CD4-positive, alpha-beta T cell treated with Interferon gamma for 1 hour (primary cell): ENCODE data around the gene HRH3.
A peak's percentile ranks its signal among the peaks of the same experiment; 100 is the strongest.

Experiments
- DNase-seq: peaks from one replicate; pipeline ENCODE4 v3.0.0-alpha.2; 2020

HRH3 gene

DNA sequence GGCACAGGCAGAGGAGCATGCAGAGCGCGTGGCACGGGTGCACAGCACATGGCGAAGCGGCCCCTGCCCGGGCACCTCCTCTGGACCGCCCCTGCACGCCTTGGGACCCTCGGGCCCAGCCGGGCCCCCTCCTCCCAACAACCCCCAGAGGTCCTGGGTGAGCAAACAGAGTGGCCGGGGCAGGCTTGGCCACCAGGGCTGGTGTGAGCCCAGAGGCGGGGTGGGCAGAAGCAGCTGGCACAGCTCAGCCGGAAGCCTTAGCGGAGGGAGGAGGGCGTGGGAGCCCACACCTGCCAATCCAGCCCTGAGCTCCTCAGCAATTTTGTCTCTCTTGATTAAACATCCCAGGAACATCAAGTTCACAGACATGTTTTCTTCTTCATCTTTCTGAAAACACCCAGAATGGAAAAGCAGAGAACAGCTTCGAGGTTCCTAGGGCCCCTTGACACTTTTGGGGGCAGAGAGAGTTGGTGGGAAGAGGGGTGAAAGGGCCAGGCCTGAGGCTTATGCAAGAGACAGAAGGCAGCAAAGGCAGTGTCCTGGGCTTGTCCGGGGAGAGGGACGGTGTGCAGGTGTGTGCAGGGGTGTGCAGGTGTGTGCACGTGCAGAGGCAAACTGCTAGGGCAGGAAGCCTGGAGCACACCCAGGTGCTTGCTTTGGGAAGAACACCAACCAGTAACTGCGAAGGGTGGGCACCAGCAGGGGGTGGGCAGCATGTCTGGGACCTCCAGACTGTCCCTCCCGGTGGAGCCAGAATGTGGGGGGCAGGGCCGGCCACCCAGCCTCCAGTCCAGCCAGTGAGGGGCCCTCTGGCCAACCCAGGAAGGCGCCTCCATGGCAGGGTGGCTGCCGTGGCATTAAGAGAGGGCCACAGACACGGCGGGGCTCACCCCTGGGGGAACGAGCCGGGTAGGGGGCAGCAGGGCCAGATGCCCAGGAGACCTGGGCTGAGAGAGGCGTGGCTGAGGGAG, 4.8 kb downstream of the HRH3 start:
- DNase-seq: no peak

- no peak for DNase-seq
Observed at GRCh38 chr20:62214067-62214466, 6.0 kb downstream of the HRH3 start.

- no peak for DNase-seq
Observed at GRCh38 chr20:62212299-62212698, 7.8 kb downstream of the HRH3 start.

- DNase-seq: no peak
Observed at GRCh38 chr20:62211769-62212288, 8.2 kb downstream of the HRH3 start.

DNA sequence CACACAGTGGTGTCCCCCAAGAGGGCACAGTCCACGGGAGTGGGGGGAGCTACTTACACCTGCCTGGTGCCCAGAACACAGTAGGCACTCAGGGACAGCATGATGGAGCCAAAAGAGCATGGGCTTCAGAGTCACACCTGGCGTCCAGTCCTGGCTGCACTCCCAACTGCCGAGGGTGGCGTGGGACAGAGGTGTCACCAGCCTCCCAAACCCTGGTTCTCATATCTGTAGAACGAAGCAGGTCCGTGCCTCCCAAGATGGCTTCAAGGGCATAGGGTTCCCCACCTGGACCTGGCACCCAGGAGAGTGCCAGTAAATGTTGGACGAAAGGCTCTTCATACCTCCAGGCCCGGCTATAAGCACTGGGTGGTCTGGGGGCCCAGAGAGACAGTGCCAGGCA, 8.9 kb downstream of the HRH3 start:
- no peak for DNase-seq

DNA sequence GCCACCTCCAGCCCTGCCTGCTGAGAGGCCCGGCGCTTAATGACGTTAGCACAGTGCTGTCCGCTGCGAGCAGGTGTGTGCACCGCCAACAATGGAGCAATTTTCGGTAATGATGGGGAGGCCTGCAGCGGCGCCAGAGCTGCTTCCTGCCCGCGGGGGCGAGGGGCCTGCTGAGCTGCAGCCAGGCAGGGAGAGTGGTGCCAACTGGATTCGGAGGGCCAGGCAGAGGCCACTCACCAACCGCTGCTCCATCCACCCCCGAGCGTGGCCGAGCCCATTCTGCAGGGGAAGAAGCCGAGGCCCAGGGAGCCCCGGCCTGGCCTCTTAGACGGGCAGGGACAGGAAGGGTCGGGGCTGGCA, 9.6 kb downstream of the HRH3 start:
- no peak for DNase-seq

DNA sequence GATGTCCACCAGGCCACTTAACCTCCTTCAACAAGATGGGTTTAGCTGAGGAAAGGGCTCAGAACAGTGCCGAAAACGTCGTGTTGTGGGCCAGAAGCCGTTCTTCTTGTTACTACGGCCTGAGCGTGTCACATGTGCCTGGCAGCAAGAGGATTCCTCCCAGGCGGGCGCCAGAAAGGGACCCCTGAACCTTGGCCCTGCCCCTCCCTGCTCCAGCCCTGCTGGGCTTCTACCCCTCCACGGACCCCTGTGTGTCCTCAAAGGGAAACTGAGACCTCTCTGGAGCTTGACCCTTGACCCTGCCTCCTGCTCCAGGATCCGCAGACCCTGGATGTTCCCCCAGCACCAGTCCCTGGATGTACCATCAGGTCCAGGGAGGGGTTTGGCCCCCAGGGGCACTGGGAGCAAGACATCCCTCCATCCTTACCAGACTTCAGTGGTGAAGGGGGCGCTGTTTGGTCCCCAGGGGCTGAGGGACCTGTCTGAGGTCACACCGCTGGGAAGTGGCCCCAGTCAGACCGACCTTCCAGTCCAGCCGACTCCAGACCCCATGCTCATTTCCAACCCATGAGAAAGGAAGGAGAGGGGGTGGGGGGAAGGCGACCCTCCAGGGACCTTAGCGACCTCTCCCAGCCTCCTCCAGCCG, 10.1 kb downstream of the HRH3 start:
- DNase-seq: no peak

DNA sequence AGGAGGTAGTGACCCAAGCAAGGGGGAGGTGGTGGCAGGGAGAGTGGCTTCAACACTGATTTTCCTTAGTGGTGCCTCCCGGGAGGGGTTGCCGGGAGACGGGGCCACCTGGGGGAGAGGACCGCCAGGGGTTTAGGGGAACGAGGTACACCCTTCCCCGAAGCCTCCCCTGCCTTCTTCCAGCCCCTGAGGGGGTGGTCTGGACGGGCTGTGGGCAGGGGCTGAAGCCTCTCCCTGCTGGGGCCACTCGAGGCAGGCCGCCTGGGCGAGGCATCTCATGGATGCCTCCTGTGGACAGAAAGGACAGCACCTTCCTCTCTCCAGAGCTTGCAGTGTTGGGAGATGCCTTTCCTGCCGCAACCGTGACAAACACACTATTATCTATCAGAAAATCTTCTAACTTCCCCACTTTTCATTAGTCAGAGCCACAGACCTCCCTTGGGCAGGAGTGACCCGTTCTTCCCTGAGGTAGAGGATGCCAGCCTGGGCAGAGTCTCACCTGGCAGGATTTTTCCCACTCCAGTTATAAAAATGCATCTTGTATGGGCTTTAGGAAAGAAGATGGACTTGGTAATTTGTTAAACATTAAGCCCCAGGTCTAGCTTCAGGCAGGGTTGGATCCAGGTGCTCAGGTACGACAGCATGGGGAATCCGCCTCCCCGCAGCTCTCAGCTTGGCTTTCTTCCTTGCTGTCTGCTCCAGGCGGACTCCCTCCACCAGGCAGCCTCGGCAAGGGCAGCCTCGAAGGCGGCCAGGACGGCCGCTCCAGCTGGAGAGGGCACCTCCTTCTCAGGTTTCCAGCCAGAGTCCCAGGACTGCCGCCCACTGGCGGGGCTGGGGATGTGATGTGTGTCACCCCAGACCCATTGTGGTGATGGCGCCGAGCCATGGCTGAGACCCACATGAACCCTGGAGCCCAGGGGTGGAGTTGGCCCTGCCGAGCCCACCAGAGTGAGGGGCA, 11.0 kb downstream of the HRH3 start:
- no peak for DNase-seq

- no peak for DNase-seq
Observed at GRCh38 chr20:62208061-62208794, 11.8 kb downstream of the HRH3 start.

DNA sequence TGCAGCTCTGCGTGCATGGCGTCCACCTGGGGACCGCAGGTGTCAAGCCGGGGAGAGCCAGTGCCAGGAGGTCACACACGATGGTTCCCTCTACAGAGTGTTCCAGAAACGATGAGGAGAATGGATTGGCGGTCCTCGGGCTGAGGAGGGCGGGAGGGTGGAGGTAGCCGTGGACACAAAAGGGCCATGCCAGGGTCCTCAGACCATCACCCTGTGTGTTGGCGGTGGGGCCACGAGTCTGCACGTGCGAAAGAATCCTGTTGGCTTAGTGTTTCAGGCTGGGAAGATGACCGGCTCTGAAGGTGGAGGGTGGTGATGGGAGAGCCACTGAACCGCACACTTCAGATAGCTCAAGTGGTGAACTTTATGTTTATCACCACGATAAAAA, 13.7 kb downstream of the HRH3 start:
- no peak for DNase-seq

- DNase-seq: no peak
Observed at GRCh38 chr20:62205618-62206387, 14.3 kb downstream of the HRH3 start.

DNA sequence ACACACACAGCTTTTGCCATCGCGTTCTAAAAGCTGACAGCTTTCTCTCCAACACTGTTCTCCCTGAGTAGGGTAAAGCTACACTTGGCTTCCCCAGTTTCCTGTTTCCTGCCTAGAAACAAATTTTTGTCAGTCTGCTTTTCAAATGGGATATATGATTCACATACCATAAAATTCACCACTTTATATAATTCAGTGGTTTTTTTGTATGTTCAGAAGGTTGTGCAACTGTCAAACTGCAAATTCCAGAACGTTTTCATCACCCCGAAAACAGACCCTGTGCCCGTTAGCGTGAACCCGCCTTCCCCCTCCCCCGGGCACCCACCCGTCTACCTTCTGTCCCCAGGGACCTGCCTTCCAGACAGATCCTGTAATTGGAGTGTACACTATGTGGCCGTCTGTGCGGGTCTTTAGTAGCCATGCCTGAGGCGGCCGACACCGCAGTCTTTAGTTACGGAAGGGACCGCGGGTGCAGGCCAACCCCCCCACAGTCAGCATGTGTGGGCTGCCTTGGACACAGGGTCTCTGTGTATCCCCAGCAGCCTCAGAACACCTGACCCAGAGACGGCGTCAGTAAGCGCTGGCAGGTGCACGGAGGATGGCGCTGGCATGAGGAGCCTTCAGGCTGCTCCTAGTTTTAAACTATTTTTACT, 16.6 kb downstream of the HRH3 start:
- no peak for DNase-seq

DNA sequence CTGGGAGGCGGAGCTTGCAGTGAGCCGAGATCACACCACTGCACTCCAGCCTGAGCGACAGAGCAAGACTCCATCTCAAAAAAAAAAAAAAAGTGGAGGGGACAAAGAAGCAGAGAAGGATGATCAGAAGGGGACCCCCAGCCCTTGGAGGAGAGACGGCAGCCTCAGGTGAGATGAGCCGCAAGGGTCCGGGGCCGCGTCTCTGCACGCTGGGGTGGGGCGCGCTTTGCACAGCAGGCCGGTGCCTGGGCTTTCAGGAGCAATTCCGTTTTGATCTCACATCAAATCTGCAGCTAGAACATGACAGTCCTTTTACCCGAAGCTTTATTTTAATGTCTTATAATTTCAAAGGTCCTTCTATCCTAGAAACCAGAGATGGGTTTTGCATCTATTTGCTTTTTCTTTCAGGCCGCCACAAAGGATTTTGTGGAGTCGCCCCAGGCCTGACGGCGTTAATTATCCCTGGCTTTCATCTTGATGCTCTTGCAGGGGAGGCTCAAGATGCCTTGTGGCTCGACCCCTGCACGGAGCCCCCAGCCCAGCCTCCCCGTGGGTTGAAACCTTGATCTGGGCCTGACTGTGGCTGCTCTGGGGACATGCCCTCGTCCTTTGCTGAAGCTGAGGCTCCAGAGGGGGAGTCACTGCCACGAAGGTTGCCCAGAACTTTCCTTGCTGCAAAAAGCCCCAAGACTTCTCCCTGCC, 17.3 kb downstream of the HRH3 start:
- no peak for DNase-seq

DNA sequence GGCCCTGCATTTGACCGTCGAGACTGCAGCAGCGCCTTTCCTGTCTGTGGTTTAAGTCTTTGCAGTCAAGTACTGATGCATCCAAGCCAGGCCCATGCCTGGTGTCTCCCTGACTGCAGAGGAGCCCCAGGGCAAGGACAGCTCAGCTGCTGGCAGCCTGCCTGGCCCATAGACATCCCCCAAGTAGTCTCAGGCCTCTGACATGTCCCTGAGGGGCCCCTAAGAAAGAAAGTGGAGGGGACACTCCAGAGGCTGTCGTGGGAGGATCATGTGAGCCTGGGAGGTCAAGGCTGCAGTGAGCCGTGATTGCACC, 18.0 kb downstream of the HRH3 start:
- DNase-seq: no peak

GRCh38 chr20:62201173-62202082, 18.6 kb downstream of the HRH3 start:
- peak; percentile 12 for DNase-seq

DNA sequence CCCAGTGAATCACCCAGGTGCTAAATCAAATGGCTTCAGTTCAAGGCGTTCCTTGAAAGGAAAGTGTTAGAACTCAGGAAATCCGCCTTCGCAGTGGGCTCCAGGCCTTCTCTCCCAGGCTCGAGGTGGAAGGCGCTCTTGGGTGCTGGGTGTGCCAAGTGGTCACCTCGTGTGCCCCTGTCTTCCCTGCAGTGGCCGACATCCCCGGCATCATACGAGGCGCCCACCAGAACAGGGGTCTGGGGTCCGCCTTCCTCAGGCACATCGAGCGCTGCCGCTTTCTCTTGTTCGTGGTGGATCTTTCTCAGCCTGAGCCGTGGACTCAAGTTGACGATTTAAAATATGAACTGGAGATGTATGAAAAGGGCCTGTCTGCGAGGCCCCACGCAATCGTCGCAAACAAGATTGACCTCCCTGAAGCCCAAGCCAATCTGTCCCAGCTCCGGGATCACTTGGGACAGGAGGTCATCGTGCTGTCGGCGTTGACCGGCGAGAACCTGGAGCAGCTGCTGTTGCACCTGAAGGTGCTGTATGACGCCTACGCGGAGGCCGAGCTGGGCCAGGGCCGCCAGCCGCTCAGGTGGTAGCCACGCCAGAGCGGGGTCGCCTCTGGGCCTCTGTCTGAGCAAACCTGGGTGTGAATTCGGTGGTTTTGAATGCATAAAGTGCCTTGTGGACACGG, 19.4 kb downstream of the HRH3 start:
- DNase-seq: no peak

GRCh38 chr20:62198931-62199330, 21.1 kb downstream of the HRH3 start:
- no peak for DNase-seq

GRCh38 chr20:62198496-62198895, 21.6 kb downstream of the HRH3 start:
- DNase-seq: no peak

- DNase-seq: no peak
Observed at GRCh38 chr20:62197801-62198200, 22.3 kb downstream of the HRH3 start.
